Activated T-cell treated with anti-CD3 and anti-CD28 coated beads for 4 hours (primary cell): Measurements from ENCODE around the gene HAGHL.
A peak's percentile ranks its signal among the peaks of the same experiment; 100 is the strongest.
"Not testable (repeated sequence)": the region's sequence is repeated elsewhere in the genome, so short reads cannot be mapped to it uniquely, and the experiment has no call there.

Experiments used
- DNase-seq: peaks from one replicate; pipeline ENCODE4 v3.0.0-alpha.2; 2020

HAGHL gene

DNA sequence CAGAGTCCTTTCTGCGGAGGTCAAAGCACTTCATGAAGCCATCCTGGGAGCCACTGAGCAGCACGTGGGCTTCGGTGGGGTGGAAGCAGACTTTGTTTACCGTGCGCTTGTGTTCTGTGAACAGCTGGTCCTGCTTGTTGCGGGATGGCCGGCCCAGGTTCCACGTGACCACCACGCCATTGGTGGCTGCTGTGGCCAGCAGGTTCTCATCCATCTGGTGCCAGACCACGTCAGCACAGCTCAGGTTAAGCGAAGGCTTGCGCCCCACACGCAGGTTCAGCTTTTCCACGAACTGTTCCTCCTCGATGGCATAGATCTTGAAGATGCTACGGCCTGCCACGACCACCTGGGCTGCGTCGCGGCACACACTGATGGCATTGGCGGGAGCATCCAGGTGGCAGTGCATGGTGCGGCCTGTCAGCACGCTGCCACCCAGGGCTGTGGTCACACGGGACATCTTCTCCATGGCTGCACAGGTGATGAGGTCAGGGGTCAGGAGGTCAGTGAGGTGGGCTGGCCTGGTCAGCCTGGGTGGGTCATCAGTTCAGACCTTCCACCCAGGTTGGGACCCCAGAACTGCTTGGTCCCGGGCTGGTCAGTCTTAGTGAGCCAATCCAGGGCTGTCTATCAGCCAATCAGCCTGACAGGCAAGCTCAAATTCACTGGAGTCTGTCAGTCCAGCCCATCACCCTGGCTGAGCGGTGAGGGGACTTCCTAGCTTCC lies 37.6 kb upstream of the HAGHL start:
- no peak for DNase-seq

DNA sequence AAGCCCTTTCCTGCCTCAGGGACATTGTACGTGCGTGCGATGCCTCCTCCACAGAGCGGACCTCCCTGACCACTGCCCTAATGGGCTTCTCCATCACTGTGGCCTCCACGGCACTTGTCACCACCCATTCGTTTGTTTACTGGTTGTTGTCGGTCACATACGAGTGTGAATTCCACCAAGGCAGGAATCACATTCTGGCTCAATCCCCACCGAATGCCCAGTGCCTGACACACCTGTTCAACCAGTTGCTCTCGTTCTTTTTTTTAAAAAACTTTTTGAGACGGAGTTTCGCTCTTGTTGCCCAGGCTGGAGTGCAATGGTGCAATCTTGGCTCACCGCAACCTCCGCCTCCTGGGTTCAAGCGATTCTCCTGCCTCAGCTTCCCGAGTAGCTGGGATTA lies 35.7 kb upstream of the HAGHL start:
- DNase-seq = not testable (repeated sequence)

DNA sequence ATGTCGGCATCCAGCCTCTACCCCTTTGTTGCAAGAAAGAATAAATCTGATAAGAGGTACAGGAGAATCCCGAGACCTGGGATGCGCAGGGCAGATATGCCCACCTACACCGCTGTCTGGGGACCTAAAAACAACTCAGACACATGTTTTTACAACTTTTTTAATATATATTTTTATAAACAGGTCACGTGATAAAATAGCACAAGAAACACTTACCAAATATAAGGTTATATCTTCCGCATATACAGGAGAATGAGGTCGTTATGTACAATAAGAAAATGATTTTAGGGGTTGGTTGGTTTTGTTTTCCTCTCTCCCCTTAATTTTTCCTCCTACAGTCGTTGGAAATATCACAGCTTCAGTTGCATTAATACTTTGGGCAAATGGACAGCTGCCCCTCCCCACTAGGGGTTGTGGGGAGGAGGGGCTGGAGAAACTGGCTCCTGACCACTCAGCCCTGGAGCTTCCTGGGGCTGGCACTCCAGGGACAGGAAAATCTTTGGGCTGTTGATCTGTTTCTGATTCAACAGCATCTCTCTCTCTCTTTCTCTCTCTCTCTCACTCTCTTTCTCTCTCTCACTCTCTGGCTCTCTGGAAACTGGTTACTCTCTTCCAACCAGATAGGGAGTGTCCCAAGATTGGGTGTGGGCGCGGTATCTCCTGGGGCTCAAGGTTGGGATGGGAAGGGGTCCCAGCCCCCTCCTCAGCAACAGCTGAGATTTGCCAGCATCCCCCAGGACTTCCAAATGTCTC lies 34.4 kb upstream of the HAGHL start:
- no peak for DNase-seq

DNA sequence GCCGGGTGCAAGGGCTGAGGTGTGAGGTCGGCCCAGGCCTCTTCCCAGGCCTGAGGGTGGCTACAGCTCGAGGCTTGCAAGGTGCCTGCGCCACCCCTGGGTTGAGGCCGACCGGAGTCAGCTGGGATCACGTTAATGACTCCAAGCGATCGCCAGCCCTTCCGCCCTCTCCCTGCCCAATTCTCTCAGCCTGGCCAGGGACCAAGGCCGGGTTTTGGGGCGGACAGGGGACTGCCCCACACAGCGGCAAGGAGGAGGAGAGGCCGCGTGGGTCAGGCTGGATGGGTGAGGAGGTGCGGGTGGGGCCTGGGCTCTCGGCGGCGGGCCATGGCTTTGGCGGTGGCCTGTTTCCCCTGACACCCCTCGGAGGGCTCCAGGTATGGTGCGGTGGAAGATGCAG lies 33.5 kb upstream of the HAGHL start:
- DNase-seq = no peak

DNA sequence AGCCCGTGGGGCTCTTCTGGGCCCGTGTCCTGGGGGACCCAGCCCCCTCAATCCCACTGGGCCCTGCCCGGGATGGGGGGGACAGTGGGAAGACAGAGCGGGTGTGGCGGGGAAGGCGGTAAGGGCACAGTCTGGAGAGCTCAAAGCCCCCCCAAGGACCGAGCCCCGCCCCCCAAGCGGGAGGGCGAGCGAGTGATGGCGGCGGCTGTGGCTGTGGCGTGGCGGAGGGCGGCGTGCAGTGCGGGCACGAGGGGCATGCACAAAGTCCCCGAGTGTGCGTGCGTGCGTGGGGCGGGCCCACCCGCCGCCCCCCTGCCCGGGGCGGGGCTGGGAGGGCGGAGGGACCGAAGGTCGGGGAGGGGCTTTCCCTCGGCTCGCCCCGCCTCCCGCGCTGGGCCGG lies 33.1 kb upstream of the HAGHL start:
- no peak for DNase-seq

DNA sequence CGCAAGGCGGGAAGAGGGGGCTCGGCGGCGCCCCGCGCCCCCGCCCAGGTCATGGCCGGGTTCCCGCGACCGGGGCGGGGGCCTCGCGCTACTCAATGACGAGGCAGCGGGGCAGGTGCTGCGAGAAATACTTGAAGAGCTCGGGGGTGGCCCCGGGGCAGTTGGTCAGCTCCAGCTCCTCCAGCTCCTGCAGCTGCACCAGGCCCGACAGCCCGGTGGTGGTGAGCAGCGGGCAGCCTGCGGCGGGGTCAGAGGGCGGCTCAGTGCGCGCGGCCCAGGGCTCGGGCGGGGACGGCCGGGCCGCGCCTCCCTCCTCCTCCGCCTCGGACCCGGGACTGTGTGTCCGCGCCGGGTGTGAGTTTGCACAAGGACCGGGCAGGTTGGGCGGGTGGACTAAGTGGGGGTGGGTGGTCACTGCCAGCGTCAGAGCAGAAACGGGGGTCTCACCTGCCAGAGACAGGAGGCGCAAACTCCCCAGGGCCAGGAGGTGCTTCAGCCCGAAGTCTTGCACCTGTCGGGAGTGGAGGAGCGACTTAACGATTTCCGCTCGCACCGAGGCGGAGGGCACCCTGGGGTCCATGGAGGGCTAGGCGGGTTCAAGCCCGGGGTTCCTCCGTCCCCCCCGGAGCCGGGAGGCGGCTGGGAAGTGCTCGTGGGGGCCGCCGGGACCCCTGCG lies 32.6 kb upstream of the HAGHL start:
- DNase-seq = no peak

DNA sequence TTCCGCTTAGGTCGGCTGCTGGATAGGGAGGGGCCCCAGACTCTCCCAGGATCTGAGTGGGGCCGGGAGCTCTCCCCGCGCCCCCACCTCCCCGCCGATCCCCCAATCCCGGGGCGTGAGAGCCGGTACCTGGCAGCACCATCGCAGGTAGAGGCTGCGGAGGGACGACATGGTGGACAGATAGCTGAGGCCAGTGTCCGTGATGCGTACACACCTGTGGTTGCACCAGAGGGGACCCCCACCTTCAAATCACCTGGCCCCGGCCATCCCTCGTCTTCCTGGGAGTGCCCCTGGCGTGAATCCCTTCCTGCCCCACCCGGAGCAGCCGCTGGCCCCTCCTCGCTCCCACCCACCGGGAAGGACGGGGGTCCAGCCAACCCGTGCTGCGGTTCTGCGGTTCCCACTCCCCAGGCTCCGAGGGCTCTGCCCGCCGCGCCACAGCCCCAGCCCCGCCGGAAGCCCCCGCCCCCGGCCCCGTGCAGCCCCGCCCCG lies 32.0 kb upstream of the HAGHL start:
- DNase-seq = no peak

DNA sequence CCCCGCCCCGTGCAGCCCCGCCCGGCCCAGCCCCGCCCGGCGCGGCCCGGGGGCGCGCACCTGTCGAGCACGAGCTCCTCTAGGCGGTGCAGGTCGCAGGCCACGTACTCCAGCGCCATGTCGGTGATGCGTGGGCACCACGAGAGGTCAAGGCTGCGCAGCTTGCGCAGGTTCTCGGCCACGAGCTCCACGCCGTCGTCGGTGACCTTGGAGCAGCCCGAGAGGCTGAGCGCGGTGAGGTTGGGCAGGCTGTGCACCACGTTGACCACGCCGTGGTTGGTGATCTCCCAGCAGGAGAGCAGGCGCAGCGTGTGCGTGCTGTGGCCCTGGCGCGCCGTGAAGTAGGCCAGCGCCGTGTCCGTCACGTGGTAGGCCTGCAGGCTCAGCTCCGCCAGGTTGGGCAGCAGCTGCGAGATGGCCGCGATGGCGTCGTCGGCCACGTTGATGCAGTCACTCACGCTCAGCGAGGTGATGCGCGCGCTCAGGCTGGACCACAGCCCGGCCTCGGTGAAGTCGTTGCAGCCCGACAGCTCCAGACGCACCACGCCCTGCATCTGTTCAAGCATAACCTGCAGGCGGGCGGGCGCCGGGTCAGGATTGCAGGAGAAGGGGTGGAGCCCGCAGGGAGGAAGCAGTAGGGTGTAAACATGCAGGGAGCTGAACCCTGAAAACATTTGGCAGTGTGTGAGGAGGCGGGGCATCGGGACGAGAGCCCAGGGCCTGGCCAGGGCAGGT lies 31.4 kb upstream of the HAGHL start:
- peak; percentile 51 for DNase-seq

DNA sequence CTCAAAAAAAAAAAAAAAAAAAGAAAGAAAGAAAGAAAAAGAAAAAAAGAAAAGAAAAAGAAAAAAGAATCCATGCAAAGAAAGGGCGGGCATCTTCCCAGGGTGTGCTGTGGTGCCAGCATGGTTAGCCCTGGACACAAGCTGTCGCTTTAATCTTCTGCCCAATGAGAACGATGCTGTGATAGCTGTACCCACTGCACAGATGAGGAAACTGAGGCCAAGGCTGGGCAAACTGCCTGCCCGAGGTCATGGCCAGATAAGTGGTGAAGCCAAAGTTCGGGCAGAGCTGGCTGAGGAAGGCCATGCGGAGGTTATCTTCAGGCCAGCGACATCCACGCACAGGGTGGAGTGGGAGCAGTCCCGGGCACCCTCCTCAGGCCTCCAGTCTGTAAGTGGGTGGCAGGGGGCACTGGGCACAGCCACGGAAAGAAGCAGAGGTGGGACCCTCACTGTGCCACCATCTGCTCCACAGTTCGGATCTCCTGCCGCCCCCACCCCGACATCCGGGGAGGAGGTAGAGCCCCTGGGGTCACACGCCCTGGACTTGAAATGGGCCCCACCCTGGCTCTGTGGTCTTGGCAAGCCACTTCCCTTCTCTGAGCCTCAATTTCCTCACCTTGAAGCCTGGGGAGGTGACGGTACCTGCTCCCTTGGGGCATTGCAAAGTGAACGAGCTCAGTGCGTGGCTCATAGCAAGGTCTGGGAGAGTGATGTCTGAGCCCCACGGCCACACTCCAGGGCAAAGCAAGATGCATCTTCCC lies 27.8 kb upstream of the HAGHL start:
- DNase-seq = no peak

DNA sequence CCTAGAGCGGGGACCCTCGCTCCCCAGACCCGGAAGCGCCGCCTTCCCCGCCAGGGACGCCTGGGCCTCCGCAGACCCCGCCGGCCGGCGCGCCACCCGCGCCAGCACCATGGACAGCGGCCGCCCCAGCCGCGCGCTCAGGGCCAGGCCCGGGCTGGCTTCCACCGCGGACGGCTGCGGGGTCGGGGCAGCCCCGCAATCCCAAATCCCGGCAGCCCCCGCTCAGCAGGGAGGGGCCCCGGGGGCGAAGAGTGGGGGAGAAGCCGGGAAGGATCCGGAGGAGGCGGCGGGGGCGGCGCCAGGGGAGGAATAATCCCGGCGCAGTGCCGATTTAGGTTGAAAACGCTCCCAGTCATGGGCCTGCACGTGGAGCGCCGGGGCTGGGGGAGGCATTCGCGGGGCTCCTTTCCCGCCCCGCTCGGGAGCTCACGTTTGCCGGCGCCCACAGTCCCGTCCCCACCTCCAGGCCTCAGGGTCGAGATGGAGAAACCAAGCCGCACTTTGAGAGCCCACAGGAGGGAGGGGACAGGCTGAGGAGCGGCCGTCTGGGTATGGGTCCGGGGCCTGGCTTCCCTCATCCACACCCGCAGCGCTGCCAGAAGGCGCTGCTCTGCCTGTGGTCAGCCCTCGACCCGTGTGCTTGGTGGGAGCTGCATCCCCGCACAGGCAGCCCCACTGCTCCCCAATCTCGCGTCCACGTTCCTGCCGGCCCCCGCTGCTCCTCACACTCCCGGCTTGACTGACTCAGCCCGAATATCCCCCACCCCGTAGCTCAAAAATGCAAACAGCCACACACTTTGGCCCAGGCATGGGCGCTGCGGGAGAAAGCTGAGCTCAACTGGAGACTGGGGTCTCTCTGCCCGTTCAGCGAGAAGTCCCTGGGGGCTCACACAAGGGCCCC lies 26.0 kb upstream of the HAGHL start:
- DNase-seq = no peak

DNA sequence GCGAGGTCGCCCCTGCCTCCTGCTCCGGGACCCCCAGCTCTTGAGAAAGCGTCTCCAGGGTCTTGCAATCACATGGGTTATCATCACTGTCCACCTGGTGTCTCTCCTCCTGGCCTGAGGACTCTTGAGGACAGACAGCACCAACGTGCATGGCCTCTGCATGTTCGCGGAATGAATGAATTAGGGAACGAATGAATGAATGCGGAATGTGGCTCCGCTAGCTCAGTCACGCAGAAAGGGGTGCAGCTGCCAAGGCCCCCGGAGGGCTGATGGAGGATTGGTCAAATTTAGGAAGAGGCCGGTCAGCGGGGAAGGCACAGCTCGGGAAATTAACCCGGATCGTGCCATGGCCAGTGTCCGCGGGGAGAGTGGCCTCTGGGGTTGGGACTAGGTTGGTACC lies 24.6 kb upstream of the HAGHL start:
- no peak for DNase-seq

DNA sequence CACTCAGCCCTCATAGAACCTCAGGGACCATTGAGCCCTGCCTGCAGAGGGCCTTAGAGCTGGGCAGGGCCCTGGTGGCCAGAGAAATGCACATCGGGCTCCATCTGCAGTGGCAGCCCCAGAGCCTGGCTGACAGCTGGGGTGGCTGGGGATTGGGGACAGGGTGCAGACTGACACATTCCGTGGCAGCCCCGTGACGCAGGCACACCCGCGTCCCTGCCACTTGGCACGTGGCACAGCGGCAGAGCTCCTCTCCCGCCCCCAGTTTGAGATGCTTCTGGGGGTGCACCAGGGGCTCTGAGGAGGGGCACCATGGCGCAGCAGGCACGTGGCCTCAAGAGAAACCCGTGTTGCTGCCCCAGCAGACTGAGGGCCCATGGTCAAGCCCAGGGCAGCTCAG lies 23.5 kb upstream of the HAGHL start:
- DNase-seq = no peak

DNA sequence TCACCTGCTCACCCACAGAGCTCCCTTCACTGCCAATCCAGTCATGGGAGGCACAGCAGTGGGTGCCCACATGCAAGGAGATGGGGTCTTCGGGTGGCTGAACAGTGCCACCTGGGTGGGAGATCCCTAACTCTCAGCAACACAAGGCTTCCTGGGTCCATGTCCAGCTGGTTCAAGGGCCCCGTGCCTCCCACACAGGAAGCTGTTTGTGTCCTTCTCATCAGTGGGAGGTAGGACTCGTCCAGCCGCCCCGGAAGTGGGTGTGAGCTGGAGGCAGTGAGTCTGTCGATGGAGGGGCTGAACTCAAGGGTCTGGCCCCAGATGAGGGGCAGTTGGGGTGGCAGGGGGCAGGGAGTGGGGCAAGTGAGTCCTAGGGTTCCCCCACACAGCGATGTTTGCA lies 22.9 kb upstream of the HAGHL start:
- no peak for DNase-seq

DNA sequence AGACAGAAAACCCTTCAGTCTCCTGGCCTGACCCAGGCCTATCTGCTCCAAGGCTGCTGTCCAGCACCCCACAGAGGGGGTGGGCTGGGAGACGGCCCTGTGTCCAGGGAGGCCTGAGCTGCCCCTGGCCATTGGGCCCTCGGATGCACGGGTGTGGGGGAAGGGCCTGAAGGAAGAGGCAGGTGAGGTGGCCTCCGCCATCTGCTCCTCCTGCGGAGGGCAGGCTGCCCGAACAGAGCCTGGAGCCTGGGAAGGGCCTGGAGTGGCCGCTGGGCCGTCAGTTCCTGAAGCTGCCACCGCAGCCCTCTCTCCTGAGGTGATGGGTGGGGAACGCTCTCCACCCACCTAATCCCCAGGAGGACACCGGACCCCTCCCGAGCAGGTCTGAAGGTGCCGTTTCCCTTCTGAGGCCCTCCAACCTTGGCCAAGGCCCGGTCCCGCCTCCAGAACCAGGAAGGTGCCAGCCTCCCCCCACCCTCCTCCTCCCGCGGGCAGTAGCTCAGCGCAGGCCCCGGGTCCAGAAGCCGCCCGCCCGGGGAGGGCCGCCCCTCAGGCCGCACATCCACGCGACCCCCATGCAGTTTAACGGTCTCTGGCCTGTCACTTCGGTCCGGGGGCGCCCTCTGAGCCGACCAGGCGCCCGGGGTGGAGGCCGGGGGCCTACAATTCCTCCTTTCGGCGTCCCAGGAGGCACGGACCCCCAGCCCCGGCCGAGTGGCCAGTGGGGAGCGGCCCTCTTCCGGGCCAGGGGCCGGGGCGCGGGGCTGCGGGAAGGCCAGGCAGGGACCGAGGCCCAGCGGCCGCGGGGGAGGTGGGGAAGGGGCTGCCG lies 22.1 kb upstream of the HAGHL start:
- no peak for DNase-seq

DNA sequence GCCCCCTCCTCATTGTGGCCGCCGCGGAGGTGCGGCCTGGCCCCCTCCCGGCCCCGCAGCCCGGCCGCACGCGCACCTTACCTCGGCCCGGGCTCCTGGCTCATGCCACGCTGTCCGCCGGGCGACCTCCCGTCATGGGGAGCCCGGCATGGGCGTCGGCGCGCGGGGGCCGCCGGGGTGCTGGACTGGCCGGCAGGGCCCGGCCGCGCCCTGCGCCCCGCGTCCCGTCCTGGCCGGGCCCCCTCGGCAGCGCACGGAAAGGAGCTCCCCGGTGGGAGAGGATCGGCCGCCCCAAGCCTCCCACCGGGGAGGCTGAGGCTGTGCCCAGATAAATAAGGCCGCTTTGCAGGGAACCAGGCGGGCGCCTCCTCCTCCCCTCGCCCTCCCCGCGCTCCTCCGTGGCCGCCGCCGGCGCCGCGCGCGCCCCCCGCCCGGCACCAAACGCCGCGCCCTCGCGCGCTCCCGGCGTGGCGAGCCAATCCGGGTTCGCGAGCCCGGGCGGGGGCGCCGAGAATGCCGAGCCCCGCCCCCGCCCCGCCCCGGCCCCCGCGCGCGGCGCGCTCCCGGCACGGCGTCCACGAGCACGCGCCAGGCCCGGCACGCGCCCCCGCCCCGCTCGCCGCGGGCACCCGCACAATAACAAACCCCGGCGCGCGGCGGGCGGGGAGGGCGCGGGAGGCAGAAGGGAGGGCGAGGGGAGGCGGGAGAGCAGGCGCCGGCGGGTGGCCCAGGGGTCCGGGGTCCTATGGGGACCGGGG lies 21.3 kb upstream of the HAGHL start, which contains the start of gene FBXL16:
TSS of gene FBXL16 (minus strand) at position 371 of the 758 bp plus-strand sequence. CDS start 8,396 bp downstream, outside the sequence.
- no peak for DNase-seq

DNA sequence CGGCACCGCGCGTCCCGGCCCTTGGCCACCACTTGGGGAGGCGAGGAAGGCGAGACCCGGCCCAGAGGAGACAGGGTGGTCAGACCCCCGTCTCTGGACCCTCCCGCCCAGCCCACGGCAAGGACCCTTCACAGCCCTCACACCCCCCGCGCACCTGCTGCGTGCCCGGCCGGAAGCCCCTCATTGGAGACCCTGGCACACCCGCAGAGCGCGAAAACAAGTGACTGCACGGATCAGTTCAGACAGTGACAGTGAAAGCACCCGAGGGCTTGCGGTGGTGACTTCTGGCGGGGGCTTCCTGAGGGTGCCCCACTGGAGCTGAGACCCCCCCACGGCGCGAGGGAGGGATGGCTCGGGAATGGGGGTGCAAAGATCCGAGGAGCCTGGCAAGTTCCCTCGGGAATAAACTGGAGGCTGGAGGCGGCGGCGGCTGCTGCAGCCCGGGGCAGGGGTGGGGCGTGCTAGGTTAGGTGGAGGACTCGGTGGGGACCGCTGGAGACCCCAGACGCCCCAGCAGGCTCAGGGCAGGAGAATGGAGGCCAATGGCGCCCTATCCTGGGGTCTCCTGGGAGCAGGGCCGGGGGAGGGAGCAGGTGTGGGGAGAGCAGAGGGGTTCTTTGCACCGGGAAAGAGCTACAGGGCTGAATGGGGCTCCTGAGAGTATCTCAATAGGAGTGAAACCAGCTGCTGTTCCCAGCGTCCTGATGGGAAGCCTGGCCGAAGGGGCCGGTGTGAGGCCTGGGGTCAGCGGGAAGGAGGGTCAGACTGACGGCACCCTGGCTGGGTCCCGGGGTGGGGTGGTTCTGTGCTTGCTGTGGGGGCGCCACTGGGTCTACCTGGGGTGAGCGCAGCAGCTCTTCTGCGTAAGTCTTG lies 20.5 kb upstream of the HAGHL start:
- no peak for DNase-seq

DNA sequence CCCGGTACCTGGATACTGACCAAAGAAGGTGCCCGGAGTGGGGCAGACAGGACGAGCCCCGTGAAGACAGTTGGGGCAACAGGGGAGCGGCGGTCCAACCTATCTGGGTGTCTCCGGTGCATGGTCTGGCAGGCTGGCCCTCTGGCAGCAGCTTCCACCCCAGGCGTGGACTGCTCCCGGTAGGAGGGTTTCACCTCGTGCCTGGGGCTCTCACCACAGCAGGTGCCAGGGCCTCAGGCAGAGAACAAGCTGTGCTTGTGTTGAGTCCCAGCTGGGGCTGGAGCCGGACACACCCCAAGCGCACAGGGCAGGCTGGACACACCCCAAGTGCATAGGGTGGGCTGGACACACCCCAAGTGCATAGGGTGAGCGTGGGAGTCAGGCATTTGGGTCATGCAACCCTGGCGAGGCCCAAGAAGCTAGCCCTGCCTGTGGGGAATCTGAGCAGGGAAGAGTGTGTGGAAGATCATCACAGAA lies 19.8 kb upstream of the HAGHL start:
- DNase-seq = no peak

DNA sequence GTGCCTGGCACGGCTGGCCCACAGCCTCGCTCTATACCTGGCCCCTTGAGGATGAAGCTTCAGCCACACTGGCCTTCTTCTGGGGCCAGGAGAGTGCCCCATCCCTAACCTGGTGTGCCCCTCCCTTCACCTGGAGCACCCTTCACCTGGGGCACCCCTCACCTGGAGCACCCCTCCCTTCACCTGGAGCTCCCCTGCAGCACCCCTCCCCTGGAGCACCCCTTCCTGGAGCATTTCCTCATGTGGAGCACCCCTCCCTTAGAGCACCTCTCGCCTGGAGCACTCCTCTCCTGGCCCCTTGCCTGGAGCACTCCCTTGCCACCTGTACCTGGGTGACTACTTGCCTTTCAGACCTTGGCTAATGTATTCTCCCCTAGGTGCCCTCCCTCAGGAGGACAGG lies 18.9 kb upstream of the HAGHL start:
- DNase-seq = no peak
